Endothelial cell of umbilical vein (primary cell): ENCODE measurements around the gene XRCC6. TPM values are rescaled to one million over a fixed set of nuclear protein-coding genes. Genes with fewer than 3 reads are reported as not detected.

Experiments
- BruUV-seq: library from RNA; stranded (reverse); fragments of 400-500 nt; replicated peaks from 2 replicates; lab custom pipeline; 2021; lab: Mats Ljungman, UMichigan
- CTCF ChIA-PET: fragments of 300-600, 350-600 bp; sonication (Branson Sonifier 250); formaldehyde crosslinking; loops from one replicate; lab custom pipeline; 2021; ENCODE audit warnings: antibody characterized with exemption, inconsistent platforms; lab: Charles Lee
- POLR2A ChIA-PET: fragments of 300-600, 350-600 bp; sonication (Branson Sonifier 250); formaldehyde crosslinking; loops from one replicate; lab custom pipeline; 2021; ENCODE audit warnings: antibody characterized with exemption, inconsistent platforms; lab: Charles Lee
- DNase-seq: peaks from one replicate; pipeline ENCODE4 v3.0.0-alpha.2; 2011; ENCODE audit warnings: low read depth, low spot score
- FAIRE-seq: peaks from 2 replicates; lab custom pipeline; 2011; peaks lifted over from hg19 to GRCh38; lab: Jason Lieb, UNC
- H2AFZ ChIP-seq: 2 replicates; pipeline ENCODE4 v1.6.0; 2012; ENCODE audit warnings: low read depth, low read length, control low read depth, inconsistent platforms
- H3K27ac ChIP-seq: 2 replicates; pipeline ENCODE4 v1.5.1; 2011; ENCODE audit warnings: low read depth, mild to moderate bottlenecking, control low read depth, low read length, moderate library complexity; ENCODE audit not compliant: insufficient read depth
- H3K27me3 ChIP-seq, 2 experiments: 2 replicates each; pipeline versions ENCODE4 v1.6.0 to v1.6.1; 2011; ENCODE audit warnings: low read length in 2 of 2, mixed read lengths in 1 of 2; ENCODE audit not compliant: control insufficient read depth in 2 of 2, insufficient read depth in 2 of 2
- H3K36me3 ChIP-seq, 2 experiments: 2 replicates in 1 of 2; 3 replicates in 1 of 2; pipeline ENCODE4 v1.5.1; 2011; ENCODE audit warnings: low read length in 2 of 2, mild to moderate bottlenecking in 1 of 2, moderate library complexity in 1 of 2; ENCODE audit not compliant: control insufficient read depth in 2 of 2, insufficient read depth in 2 of 2; ENCODE audit errors: extremely low read depth in 1 of 2
- H3K4me1 ChIP-seq: 3 replicates; pipeline ENCODE4 v1.5.1; 2011; ENCODE audit warnings: mild to moderate bottlenecking, low read length; ENCODE audit not compliant: control insufficient read depth, insufficient read depth; ENCODE audit errors: extremely low read depth
- H3K4me2 ChIP-seq: 2 replicates; pipeline ENCODE4 v1.6.1; 2011; ENCODE audit warnings: low read length, control low read depth, mixed read lengths; ENCODE audit not compliant: insufficient read depth
- H3K4me3 ChIP-seq, 3 experiments: fragments of 200-600 bp in 1 of 3; sonication (generic), shearing (Covaris generic) in 1 of 3; replicated peaks in 1 of 3; 2 replicates each; pipeline ENCODE4 v1.5.1; 2011 to 2016; ENCODE audit warnings: control low read depth in 3 of 3, low read length in 3 of 3, mild to moderate bottlenecking in 2 of 3, inconsistent platforms in 1 of 3, low read depth in 1 of 3, moderate library complexity in 1 of 3; ENCODE audit not compliant: insufficient read depth in 1 of 3
- H3K79me2 ChIP-seq: 2 replicates; pipeline ENCODE4 v1.6.0; 2012; ENCODE audit warnings: low read length, inconsistent platforms; ENCODE audit not compliant: control insufficient read depth, insufficient read depth
- H3K9ac ChIP-seq: replicated peaks from 2 replicates; pipeline ENCODE3; 2011; ENCODE audit warnings: low read length, control low read depth; ENCODE audit not compliant: insufficient read depth; ENCODE audit errors: extremely low read depth
- H3K9me1 ChIP-seq: replicated peaks from 3 replicates; pipeline ENCODE4 v1.6.0; 2011; ENCODE audit warnings: mild to moderate bottlenecking, low read length; ENCODE audit not compliant: control insufficient read depth, insufficient read depth; ENCODE audit errors: extremely low read depth
- H3K9me3 ChIP-seq: replicated peaks from 2 replicates; pipeline ENCODE4 v1.5.1; 2012; ENCODE audit warnings: low read length, inconsistent platforms; ENCODE audit not compliant: control insufficient read depth, insufficient read depth
- H4K20me1 ChIP-seq: replicated peaks from 2 replicates; pipeline ENCODE3; 2011; ENCODE audit warnings: mild to moderate bottlenecking, low read length; ENCODE audit not compliant: control insufficient read depth, insufficient read depth; ENCODE audit errors: extremely low read depth
- CTCF ChIP-seq, 2 donors: IDR thresholded peaks; 1 replicate in 1 of 2; 2 replicates in 1 of 2; pipeline ENCODE4 v1.5.1; 2011; ENCODE audit warnings: low read length in 2 of 2, mild to moderate bottlenecking in 2 of 2, moderate library complexity in 2 of 2, control low read depth in 1 of 2, inconsistent platforms in 1 of 2, low read depth in 1 of 2; ENCODE audit not compliant: insufficient read depth in 1 of 2; ENCODE audit errors: extremely low read depth in 1 of 2
- EZH2 ChIP-seq: IDR thresholded peaks from 2 replicates; pipeline ENCODE4 v1.6.1; 2012; ENCODE audit warnings: borderline replicate concordance, low read depth, mild to moderate bottlenecking, moderate library complexity, low read length, inconsistent platforms; ENCODE audit not compliant: severe bottlenecking
- FOS ChIP-seq: IDR thresholded peaks from 2 replicates; pipeline ENCODE4 v1.6.1; 2011; ENCODE audit warnings: mild to moderate bottlenecking, low read length, moderate library complexity, borderline replicate concordance; ENCODE audit not compliant: insufficient read depth
- GATA2 ChIP-seq: IDR thresholded peaks from 2 replicates; pipeline ENCODE4 v1.7.0; 2011; ENCODE audit warnings: low read depth, mild to moderate bottlenecking, moderate library complexity, mixed read lengths, low read length; ENCODE audit not compliant: insufficient read length, insufficient read depth
- JUN ChIP-seq: IDR thresholded peaks from 2 replicates; pipeline ENCODE4 v1.6.1; 2011; ENCODE audit warnings: borderline replicate concordance, low read depth; ENCODE audit not compliant: insufficient read length, insufficient read depth
- MAX ChIP-seq: IDR thresholded peaks from 2 replicates; pipeline ENCODE4 v1.6.1; 2011; ENCODE audit not compliant: insufficient read depth, insufficient read length
- MYC ChIP-seq: IDR thresholded peaks from one replicate; pipeline ENCODE4 v1.6.1; 2011; ENCODE audit warnings: mild to moderate bottlenecking, low read depth, low read length
- POLR2A ChIP-seq: IDR thresholded peaks from 2 replicates; pipeline ENCODE4 v1.6.1; 2012; ENCODE audit warnings: low read depth, mild to moderate bottlenecking, control low read depth, low read length
- POLR2AphosphoS5 ChIP-seq: IDR thresholded peaks from 2 replicates; pipeline ENCODE4 v1.6.1; 2012; ENCODE audit warnings: low read depth, mild to moderate bottlenecking, control low read depth, low read length, moderate library complexity; ENCODE audit not compliant: insufficient read depth
- dilution Hi-C: fragments of 300-500 bp; cut with MboI; formaldehyde crosslinking; loops from one replicate; pipeline ENCODE4 v1.15.0; 2019; ENCODE audit warnings: low sequenced_read_pairs; ENCODE audit not compliant: extremely low pct_ligation_motif_present
- intact Hi-C: fragments of 100-400 bp; cut with micrococcal nuclease; formaldehyde crosslinking; loops from one replicate; pipeline ENCODE4 v1.10.0; 2022
- polyA plus RNA-seq, 4 experiments: library from polyadenylated mRNA; depleted of rRNA in 3 of 4; stranded (reverse) in 3 of 4; unstranded in 1 of 4; fragments of >200 nt; gene quantifications; 2 replicates each; pipeline versions ENCODE4 v1.2.1 to v1.2.3, GENCODE V29; 2011 to 2012; ENCODE audit warnings: missing spikeins in 1 of 4
- total RNA-seq: library from RNA; stranded (reverse); gene quantifications from 2 replicates; pipeline ENCODE4 v1.2.3, GENCODE V29; 2021

Gene XRCC6
- total and polyA plus RNA-seq, 2 donors (not counting 3 experiments of a cell fraction or from before 2014, with no cell fraction given): 117 to 309 TPM

GRCh38 chr22:41578818-41579217 lies 42.3 kb upstream of the XRCC6 start:
- intact Hi-C loops (no loop called here), dilution Hi-C loops (no loop called here)
- peaks cover 0 to 7% of the 10 kb centered on the region in 2 experiments for H3K36me3 ChIP-seq
- no peak for FAIRE-seq
- no peak overlapping the region for H3K4me3 ChIP-seq
- H4K20me1 ChIP-seq: no peaks in the 10 kb centered on the region
- no peak for TF ChIP-seq POLR2AphosphoS5
- TF ChIP-seq CTCF (IDR thresholded peaks at IDR 0.05; ENCODE audit: extremely low read depth in 1 of 2, insufficient read depth in 1 of 2, low read depth in 1 of 2, low read length in 2 of 2): no peak
- no peak for TF ChIP-seq JUN
- no peak for TF ChIP-seq FOS
- no peak for TF ChIP-seq MYC
- TF ChIP-seq MAX: no peak
- no peak for TF ChIP-seq GATA2
- TF ChIP-seq EZH2: no peak
- TF ChIP-seq POLR2A: no peak
- no peaks in the 10 kb centered on the region for H3K4me1 ChIP-seq
- no peaks in the 10 kb centered on the region for H3K9me1 ChIP-seq
- no peak overlapping the region for H2AFZ ChIP-seq
- H3K4me2 ChIP-seq: no peak overlapping the region
- BruUV-seq: no TSS peak
- H3K27me3 ChIP-seq: no peaks in the 10 kb centered on the region
- H3K27ac ChIP-seq: no peak overlapping the region
- no peak for DNase-seq
- no peaks in the 10 kb centered on the region for H3K9me3 ChIP-seq
- ChIA-PET CTCF (interaction anchor here (0.6 to 1.3 kb wide), 3 partner anchors 10 to 12 kb away, joined by 3 to 6 read pairs (median 5); partner anchors contain the start of gene PMM1), POLR2A (interaction anchor here (0.6 to 1.2 kb wide), 2 partner anchors 11 to 392 kb away, joined by 5 read pairs; partner anchors contain the start of gene PMM1)
- no peak overlapping the region for H3K9ac ChIP-seq
- no peaks in the 10 kb centered on the region for H3K79me2 ChIP-seq
